Lower leg skin (tissue), 4 donors: ENCODE data around the gene FAXDC2. TPM values are rescaled to one million over a fixed set of nuclear protein-coding genes. Genes with fewer than 3 reads are reported as not detected.

ENCODE experiments used
- DNase-seq, 2 donors: peaks; one replicate each; pipeline ENCODE4 v3.0.0-alpha.2; 2019; ENCODE audit warnings: low spot score in 2 of 2
- H3K4me3 ChIP-seq: fragments of 200-600 bp; sonication (generic); 2 replicates; pipeline ENCODE4 v1.5.1; 2017; ENCODE audit warnings: mild to moderate bottlenecking, low read depth; ENCODE audit not compliant: poor library complexity, severe bottlenecking
- POLR2A ChIP-seq, 2 donors: fragments of 450-650 bp; IDR thresholded peaks; one replicate each; pipeline ENCODE4 v1.6.1; 2016 to 2017; ENCODE audit warnings: antibody characterized with exemption in 2 of 2, mild to moderate bottlenecking in 1 of 2, moderate library complexity in 1 of 2
- WGBS, 2 donors: methylation state at CpG; one replicate each; pipeline ENCODE4 v1.1.5; 2018; 5-methylcytosine and 5-hydroxymethylcytosine counted together
- intact Hi-C: fragments of 100-400 bp; cut with DNase I; formaldehyde crosslinking; loops from one replicate; pipeline ENCODE4 v1.15.0; 2023; ENCODE audit warnings: low total_unique reads
- microRNA counts, 2 donors: library from miRNA; unstranded; fragments of <30 nt; microRNA quantifications; one replicate each; lab custom pipeline; 2016
- microRNA-seq, 2 donors: library from miRNA; unstranded; fragments of <30 nt; microRNA quantifications; one replicate each; pipeline ENCODE4, GENCODE V29; 2016; ENCODE audit warnings: borderline replicate concordance in 2 of 2, borderline number of aligned reads in 1 of 2
- total RNA-seq, 4 donors: library from RNA; depleted of rRNA; stranded (reverse); fragments of >200 nt; gene quantifications; one replicate each; pipeline ENCODE4 v1.1.0, GENCODE V29; 2016
- TF ChIP-seq, protein P1 (sequence below), 3 donors: fragments of 450-650 bp; IDR thresholded peaks; one replicate each; pipeline ENCODE4 v1.5.1; 2016; ENCODE audit warnings: antibody characterized with exemption in 3 of 3, mild to moderate bottlenecking in 3 of 3, moderate library complexity in 2 of 3

The FAXDC2 gene
- total RNA-seq, 4 donors from 2014 or later: 20.2 to 72.8 (median 47.3) TPM

DNA sequence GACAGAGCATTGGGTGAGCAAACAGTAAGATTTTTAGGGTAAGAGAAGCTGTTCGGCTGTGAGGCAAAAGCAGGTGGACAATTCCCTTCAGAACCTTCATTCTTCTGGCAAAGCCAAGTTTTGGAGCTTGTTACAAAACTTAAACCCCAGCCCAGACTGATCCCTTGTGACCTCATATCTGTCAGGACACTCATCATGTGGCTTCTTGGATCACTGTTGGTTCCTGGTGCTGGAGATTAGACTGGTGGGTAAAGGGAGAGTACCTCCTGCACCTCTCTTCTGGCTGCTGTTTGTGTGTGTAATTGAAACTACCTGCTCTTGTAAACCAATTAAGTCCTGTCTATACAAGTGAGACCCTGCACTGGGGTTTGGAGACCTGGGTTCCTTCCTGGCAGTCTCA is 74.2 kb downstream of the FAXDC2 start:
- no peak for TF ChIP-seq POLR2A (IDR thresholded peaks at IDR 0.05)
- TF ChIP-seq, protein P1, sequence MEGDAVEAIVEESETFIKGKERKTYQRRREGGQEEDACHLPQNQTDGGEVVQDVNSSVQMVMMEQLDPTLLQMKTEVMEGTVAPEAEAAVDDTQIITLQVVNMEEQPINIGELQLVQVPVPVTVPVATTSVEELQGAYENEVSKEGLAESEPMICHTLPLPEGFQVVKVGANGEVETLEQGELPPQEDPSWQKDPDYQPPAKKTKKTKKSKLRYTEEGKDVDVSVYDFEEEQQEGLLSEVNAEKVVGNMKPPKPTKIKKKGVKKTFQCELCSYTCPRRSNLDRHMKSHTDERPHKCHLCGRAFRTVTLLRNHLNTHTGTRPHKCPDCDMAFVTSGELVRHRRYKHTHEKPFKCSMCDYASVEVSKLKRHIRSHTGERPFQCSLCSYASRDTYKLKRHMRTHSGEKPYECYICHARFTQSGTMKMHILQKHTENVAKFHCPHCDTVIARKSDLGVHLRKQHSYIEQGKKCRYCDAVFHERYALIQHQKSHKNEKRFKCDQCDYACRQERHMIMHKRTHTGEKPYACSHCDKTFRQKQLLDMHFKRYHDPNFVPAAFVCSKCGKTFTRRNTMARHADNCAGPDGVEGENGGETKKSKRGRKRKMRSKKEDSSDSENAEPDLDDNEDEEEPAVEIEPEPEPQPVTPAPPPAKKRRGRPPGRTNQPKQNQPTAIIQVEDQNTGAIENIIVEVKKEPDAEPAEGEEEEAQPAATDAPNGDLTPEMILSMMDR (IDR thresholded peaks at IDR 0.05): no peak
- intact Hi-C loops: no loop called here
- 78 to 83% methylated on average over 1 of the region's 1 CpG for WGBS, 2 donors
- no peak for DNase-seq
- H3K4me3 ChIP-seq: no peak overlapping the region

DNA sequence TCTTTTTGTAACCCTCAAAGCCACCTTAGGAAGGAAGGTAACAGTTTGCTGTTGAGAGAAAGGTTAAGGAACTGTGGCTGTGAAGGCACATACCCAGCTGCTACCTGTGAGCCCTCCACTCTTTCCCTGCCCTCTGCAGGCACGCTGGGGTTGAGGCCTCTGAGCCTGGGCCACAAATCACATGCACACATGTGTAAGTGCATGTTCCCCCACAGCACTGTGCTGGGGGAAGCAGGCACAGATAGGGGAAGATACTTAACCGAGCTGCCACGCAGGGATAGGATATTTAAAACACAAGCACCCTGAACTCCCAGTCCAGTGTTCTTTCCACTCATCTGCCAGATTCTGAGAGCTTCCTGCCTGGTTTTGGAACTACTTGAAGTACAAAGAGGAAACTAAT is 77.1 kb downstream of the FAXDC2 start:
- 69 to 70% methylated on average over 3 of the region's 3 CpGs for WGBS, 2 donors
- DNase-seq: no peak
- TF ChIP-seq, protein P1 (IDR thresholded peaks at IDR 0.05): no peak
- TF ChIP-seq POLR2A (IDR thresholded peaks at IDR 0.05): no peak
- no peak overlapping the region for H3K4me3 ChIP-seq
- intact Hi-C loops: no loop called here

DNA sequence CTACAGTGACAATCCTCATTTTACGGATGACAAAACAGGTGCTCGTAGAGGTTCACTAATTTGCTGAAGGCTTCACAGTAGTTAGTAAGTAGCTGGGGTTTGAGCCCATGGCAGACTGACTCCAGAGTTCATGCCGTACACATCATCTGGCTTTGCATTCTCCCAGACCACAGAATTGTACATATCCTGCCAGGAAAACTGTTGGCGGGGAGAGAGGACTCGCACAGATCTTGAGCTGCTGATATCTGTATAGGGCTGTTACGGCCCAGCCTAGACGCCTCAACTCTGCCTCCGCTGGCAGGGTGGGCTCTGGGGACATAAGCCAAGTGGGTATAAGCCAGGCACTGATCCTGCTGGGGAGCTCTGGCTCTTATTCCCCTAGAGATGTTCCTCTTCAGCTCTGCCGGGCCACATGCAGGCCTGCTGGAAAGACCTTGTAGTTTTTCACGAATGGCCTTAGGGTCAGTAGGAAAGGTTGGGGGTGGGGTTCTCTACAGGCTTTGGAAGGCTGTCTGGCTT is 79.0 kb downstream of the FAXDC2 start:
- TF ChIP-seq POLR2A (IDR thresholded peaks at IDR 0.05): no peak
- TF ChIP-seq, protein P1 (IDR thresholded peaks at IDR 0.05): no peak
- 33 to 42% methylated on average over 8 to 10 of the region's 10 CpGs for WGBS, 2 donors
- intact Hi-C loops: no loop called here
- no peak overlapping the region for H3K4me3 ChIP-seq
- DNase-seq: no peak

DNA sequence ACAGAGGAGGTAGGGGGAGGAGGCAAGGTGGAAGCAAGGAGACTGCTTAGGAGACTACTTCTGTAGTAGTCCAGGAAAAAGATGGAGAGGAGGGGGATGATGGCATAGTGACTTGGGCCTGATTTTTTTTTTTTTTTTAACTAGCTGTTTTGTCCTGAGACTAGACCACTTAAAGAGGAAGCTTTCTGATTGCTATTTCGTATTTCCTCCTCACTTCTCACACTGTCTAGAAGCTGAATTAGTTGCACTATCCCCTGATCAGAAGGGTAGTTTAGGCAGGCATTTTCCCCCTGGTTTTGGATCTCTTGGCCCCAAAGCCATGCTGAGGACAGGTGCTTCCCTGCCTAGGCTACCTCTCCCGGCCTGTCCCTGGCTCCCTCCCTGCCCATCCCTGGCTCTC is 80.3 kb downstream of the FAXDC2 start:
- WGBS, 2 donors: 52 to 59% methylated on average over 2 of the region's 2 CpGs
- intact Hi-C loops: no loop called here
- DNase-seq: no peak
- no peak for TF ChIP-seq POLR2A (IDR thresholded peaks at IDR 0.05)
- TF ChIP-seq, protein P1 (IDR thresholded peaks at IDR 0.05): no peak
- no peak overlapping the region for H3K4me3 ChIP-seq

MicroRNAs encoded within 50 kb of the gene (microRNA counts, 767-probe panel; counts per million panel counts)
- microRNA hsa-miR-378h (lab: Ali Mortazavi, UCI): 0 to 358 counts per million in 2 donors

Small RNA genes lying within 50 kb of the gene (microRNA-seq; reads per million reads assigned to microRNA genes)
- gene MIR378H: 0 reads per million in 2 donors

Other genes starting within 250 kb of the FAXDC2 start
- 100 to 1,000 TPM in 3 of 4 donors, 10 to 100 TPM in 1; 96.0 to 115 (median 104) TPM for gene LARP1, start 95.2 kb downstream of the FAXDC2 start, total RNA-seq
- gene CNOT8, start 8.0 kb upstream of the FAXDC2 start, total RNA-seq: 10 to 100 TPM; 47.8 to 92.9 (median 65.4) TPM
- 10 to 100 TPM; 16.7 to 20.5 (median 18.9) TPM for gene GEMIN5, start 87.6 kb upstream of the FAXDC2 start, total RNA-seq
- 10 to 100 TPM; 19.1 to 24.4 (median 22.2) TPM for gene MRPL22, start 90.5 kb upstream of the FAXDC2 start, total RNA-seq
- gene KIF4B, start 163.2 kb upstream of the FAXDC2 start, total RNA-seq: not detected